Endothelial cell of umbilical vein (primary cell): ENCODE measurements around the gene ZNF488.

Experiments used
- EZH2 ChIP-seq: IDR thresholded peaks from 2 replicates; pipeline ENCODE4 v1.6.1; 2012; ENCODE audit warnings: borderline replicate concordance, low read depth, mild to moderate bottlenecking, moderate library complexity, low read length, inconsistent platforms; ENCODE audit not compliant: severe bottlenecking
- JUN ChIP-seq: IDR thresholded peaks from 2 replicates; pipeline ENCODE4 v1.6.1; 2011; ENCODE audit warnings: borderline replicate concordance, low read depth; ENCODE audit not compliant: insufficient read length, insufficient read depth
- MAX ChIP-seq: IDR thresholded peaks from 2 replicates; pipeline ENCODE4 v1.6.1; 2011; ENCODE audit not compliant: insufficient read depth, insufficient read length
- POLR2A ChIP-seq: IDR thresholded peaks from 2 replicates; pipeline ENCODE4 v1.6.1; 2012; ENCODE audit warnings: low read depth, mild to moderate bottlenecking, control low read depth, low read length
- POLR2AphosphoS5 ChIP-seq: IDR thresholded peaks from 2 replicates; pipeline ENCODE4 v1.6.1; 2012; ENCODE audit warnings: low read depth, mild to moderate bottlenecking, control low read depth, low read length, moderate library complexity; ENCODE audit not compliant: insufficient read depth
- TF ChIP-seq, protein P1 (sequence below), 2 donors: IDR thresholded peaks; 1 replicate in 1 of 2; 2 replicates in 1 of 2; pipeline ENCODE4 v1.5.1; 2011; ENCODE audit warnings: low read length in 2 of 2, mild to moderate bottlenecking in 2 of 2, moderate library complexity in 2 of 2, control low read depth in 1 of 2, inconsistent platforms in 1 of 2, low read depth in 1 of 2; ENCODE audit not compliant: insufficient read depth in 1 of 2; ENCODE audit errors: extremely low read depth in 1 of 2

GRCh38 chr10:47367646-47368045 lies 16.4 kb downstream of the ZNF488 start:
- TF ChIP-seq POLR2A (no peak), EZH2 (no peak), POLR2AphosphoS5 (no peak), MAX (no peak), JUN (no peak)
- TF ChIP-seq, protein P1, sequence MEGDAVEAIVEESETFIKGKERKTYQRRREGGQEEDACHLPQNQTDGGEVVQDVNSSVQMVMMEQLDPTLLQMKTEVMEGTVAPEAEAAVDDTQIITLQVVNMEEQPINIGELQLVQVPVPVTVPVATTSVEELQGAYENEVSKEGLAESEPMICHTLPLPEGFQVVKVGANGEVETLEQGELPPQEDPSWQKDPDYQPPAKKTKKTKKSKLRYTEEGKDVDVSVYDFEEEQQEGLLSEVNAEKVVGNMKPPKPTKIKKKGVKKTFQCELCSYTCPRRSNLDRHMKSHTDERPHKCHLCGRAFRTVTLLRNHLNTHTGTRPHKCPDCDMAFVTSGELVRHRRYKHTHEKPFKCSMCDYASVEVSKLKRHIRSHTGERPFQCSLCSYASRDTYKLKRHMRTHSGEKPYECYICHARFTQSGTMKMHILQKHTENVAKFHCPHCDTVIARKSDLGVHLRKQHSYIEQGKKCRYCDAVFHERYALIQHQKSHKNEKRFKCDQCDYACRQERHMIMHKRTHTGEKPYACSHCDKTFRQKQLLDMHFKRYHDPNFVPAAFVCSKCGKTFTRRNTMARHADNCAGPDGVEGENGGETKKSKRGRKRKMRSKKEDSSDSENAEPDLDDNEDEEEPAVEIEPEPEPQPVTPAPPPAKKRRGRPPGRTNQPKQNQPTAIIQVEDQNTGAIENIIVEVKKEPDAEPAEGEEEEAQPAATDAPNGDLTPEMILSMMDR (IDR thresholded peaks at IDR 0.05; ENCODE audit: extremely low read depth in 1 of 2, insufficient read depth in 1 of 2, low read depth in 1 of 2, low read length in 2 of 2) = no peak
